HG03135 (cell line): Measurements from ENCODE around the gene GPR84.
"Not testable (repeated sequence)": the region's sequence is repeated elsewhere in the genome, so short reads cannot be mapped to it uniquely, and the experiment has no call there.

Source experiments
- ATAC-seq: cut with Tn5 transposase; IDR thresholded peaks from one replicate; pipeline ENCODE4 v1.9.1; 2021; ENCODE audit warnings: mild to moderate bottlenecking, moderate library complexity; ENCODE audit not compliant: unreplicated experiment

GPR84 gene

DNA sequence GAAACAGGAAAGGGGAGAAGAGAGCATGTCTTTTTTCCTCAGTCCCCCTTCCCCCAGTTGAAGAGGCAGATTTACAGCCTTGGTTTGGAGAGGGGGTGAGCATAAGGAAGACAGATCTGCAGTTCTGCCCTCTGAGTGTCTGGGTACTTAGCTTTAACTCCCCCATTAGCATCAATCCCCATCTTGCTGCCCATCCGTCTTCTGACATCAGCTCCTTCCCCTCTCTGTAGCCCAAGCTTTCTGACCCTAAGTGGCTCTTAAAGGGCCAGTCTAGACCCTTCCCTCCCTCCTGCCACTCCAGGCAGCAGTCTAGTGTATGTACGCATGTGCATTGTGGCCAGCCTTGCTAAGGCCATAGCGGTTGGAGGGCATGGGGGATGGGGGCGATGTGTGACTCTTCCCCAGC lies 7.3 kb downstream of the GPR84 start:
- no peak for ATAC-seq

- no peak for ATAC-seq
Measured at GRCh38 chr12:54356228-54356627, 8.1 kb downstream of the GPR84 start.

- no peak for ATAC-seq
Measured at GRCh38 chr12:54355104-54355815, 9.0 kb downstream of the GPR84 start.

GRCh38 chr12:54354271-54354670 lies 10.0 kb downstream of the GPR84 start:
- ATAC-seq = not testable (repeated sequence)

- ATAC-seq = no peak
Measured at GRCh38 chr12:54352891-54353874, 11.1 kb downstream of the GPR84 start.

DNA sequence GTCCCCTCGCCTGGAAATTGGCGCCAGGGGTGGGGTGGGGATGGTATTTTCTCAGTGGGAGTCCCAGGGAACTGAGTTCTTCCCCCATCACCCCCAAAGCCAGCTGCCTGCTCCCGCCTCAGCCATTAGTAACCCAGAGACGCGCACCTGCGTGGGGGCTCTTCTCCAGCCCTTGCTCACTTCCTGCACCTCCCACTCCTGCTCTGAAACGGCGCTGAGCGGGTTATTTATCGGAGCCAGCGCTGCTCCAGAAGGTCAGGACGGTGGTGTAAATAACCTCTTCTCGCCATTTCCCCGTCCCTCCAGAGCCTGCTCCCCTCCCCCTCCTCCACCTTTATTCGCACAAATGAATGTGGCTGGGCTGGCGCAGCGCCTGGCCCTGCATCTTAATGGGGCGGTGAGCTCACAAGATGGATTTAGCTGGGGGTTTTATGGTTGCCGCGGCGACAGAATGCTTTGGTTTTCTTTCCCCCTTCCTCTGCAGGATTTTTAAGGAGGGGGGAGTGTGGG lies 12.2 kb downstream of the GPR84 start:
- no peak for ATAC-seq

DNA sequence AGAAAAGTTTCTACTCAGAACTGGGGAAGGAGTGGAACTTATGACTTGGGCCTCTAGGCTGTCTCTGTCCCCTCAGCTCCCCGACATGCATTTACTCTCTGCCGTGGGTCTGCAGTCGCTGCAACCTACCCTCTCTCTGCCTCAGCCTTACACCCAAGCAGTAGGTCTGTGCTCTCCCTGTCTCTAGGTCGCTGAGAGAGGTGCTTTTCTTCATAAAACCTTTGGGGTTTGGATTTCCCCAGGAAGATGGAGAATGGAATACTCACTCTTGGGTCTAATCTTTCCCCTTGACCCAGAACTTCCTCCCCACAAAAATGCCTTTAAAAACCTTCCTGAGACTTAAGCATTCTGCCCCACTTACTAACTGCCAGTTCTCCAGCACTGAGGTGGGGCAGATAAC lies 12.9 kb downstream of the GPR84 start:
- ATAC-seq = no peak

- no peak for ATAC-seq
Measured at GRCh38 chr12:54350743-54351142, 13.5 kb downstream of the GPR84 start.

DNA sequence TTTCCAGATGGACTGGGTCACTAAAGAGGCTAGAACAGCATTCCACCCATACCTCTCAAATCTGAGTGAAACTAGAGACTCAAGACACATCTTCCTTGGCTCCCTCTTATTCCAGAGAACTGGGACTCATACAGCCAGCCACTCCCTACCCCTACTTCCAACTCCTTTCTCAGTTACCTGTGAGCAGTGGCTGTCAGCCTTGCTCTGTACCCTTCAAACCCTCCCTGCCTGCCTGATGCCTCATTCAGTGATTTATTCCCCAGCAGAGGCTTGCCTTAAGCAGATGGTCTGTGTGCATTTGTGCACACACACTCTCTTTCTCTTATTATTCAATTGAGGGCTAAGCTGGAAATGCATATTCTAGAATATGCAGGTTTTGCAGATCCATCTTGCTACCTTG lies 14.6 kb downstream of the GPR84 start:
- ATAC-seq = no peak

GRCh38 chr12:54349036-54349435 lies 15.2 kb downstream of the GPR84 start:
- ATAC-seq = no peak

DNA sequence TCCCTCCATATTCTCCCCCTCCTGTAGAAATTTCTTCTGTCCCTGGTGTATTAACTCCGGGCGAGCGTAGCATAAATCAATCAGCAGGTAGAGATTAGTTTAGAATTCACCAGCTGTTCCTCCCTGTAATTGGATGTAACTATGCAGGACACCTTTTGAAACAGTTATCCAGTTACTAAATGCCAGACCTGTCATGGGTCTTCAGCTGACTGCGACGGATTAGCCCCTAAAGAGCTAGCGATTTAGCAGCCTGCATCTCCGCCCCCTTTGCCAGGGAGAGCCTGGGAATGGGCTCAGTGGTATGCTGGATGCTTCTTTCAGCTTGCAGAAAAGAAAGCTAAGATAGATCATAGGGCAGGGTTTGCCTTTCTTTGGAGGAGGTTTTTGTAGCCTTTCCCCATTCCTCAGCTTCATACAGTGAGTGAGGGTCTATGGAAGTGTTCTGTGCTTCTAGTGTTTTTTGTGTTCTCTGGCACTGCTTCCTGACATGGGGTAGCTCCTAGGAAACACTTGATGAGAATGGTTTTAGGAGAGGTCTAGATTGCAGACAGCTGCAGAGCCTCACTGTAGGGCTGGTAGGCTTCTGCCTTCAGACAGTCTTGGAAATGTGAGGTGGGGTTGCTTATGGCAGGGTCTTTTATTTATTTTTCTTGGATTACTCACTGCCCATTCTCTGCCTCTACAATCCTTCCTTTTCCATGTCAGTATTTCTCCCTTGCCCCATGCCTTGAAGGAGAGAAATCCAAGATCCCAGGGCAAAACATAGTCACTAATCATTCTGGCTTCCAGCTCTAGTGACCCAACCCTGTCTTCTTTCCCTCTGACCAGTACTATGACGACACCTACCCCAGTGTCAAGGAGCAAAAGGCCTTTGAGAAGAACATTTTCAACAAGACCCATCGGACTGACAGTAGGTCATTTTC lies 22.6 kb downstream of the GPR84 start:
- ATAC-seq = no peak

GRCh38 chr12:54340846-54341245 lies 23.4 kb downstream of the GPR84 start:
- ATAC-seq = no peak

DNA sequence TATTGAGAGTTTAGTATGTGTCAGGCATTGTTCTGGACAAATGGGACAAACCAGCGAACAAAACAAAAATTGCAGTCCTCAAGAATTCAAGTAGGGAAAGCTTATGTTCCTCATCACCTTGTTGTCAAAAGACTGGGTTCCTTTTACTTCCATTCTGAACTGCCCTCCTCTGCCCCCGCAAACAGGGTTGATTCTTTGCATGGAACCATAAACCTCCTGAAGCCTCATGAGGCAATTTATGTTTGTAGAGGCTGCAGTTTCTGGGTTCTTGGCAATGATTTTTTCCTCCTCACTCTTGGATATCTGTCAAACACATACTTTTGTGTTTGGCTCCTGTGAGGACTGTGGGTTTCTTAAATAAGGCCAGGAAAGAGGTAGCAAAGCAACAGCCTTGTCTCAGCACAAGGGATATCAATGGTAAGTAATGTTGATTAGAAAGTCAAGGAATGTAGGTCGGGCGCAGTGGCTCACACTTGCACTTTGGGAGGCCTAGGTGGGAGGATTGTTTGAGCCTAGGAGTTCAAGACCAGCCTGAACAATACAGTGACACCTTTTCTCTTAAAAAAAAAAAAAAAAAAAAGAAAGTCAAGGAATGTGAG lies 25.5 kb downstream of the GPR84 start:
- ATAC-seq = no peak

- ATAC-seq = no peak
Measured at GRCh38 chr12:54337854-54338650, 26.2 kb downstream of the GPR84 start.

DNA sequence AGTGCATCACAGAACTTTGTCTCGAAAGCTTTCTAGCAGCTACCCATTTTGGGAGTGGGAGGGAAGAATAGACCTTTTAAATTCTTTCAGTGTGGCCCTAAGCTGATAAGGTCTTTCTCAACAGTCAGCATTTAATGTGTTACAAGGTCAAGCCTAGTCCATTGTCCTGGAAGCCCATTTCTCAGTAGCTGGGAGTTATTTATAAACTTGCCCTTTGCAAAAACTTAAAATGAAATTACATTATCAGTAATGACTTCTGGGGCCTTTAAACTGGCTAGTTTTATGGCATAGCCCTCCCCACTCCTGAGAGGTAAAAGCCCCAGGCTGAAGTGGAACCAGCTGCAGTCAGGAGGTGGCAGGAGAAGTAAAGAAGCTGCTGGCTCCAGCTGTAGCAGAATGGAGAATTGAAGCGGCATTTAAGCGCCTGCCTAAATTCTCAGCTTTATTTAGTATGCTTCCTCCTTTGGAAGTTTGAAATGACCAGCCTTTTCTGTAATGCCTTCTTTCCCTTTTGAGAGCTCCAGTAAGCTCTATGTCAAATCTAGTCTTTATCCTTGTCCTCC lies 26.9 kb downstream of the GPR84 start:
- ATAC-seq = no peak

DNA sequence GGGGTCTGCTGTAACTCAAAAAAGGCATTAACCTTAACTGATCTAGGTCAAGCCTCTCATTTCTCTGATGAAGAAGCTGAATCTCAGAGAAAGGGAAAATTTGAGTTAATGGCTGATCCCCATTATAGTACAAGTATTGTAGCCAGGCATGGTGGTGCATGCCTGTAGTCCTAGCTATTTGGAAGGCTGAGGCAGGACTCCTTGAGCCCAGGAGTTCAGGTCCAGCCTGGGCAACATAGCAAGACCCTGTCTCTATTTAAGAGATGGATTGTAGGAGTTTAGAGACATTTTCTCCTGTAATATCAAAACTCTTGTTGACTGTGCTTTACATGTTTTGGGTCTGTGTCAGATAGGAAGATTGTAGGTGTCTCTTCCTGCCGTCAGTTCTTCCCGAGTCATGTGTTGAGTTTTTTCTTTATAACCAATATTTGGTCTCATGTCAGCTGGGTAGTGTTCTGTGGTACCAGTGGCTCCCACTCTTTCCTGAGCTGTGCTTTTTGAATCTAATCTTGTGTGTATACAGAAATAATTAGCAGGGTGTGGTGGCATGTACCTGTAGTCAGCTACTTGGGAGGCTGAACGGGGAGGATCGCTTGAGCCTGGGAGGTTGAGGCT lies 30.8 kb downstream of the GPR84 start:
- no peak for ATAC-seq

GRCh38 chr12:54331461-54331860 lies 32.8 kb downstream of the GPR84 start:
- no peak for ATAC-seq

GRCh38 chr12:54330442-54330841 lies 33.8 kb downstream of the GPR84 start:
- no peak for ATAC-seq

- ATAC-seq = no peak
Measured at GRCh38 chr12:54329759-54330158, 34.5 kb downstream of the GPR84 start.
